Dermis microvascular lymphatic vessel endothelial cell (primary cell): ENCODE results near the gene YEATS2. TPM values are rescaled to one million over a fixed set of nuclear protein-coding genes. Genes with fewer than 3 reads are reported as not detected.
"Not testable (repeated sequence)": the region's sequence is repeated elsewhere in the genome, so short reads cannot be mapped to it uniquely, and the experiment has no call there.

Experiments
- DNase-seq, 2 donors: peaks; one replicate each; pipeline versions ENCODE4 v3.0.0 to v3.0.0-alpha.2; 2010; ENCODE audit warnings: low read depth in 2 of 2
- total RNA-seq: library from RNA; depleted of rRNA; stranded (reverse); fragments of >200 nt; gene quantifications from 2 replicates; pipeline ENCODE4 v1.2.1, GENCODE V29; 2014

Gene YEATS2
- total RNA-seq = 27.6 and 31.2 TPM in 2 replicates

GRCh38 chr3:183697610-183698317 is at the start of gene YEATS2:
TSS of gene YEATS2 (plus strand) at chr3:183697797. CDS start at chr3:183715163, 17,366 bp downstream.
- peak in 1 of 2 donors; percentile 70 for DNase-seq

DNA sequence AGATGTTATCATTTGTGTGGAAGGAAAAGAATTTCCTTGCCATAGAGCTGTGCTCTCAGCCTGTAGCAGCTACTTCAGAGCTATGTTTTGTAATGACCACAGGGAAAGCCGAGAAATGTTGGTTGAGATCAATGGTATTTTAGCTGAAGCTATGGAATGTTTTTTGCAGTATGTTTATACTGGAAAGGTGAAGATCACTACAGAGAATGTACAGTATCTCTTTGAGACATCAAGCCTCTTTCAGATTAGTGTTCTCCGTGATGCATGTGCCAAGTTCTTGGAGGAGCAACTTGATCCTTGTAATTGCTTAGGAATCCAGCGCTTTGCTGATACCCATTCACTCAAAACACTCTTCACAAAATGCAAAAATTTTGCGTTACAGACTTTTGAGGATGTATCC is 47.0 kb upstream of the YEATS2 start:
- DNase-seq = no peak

GRCh38 chr3:183653209-183654064 is 44.2 kb upstream of the YEATS2 start:
- DNase-seq = peak in 1 of 2 donors; percentile 19

DNA sequence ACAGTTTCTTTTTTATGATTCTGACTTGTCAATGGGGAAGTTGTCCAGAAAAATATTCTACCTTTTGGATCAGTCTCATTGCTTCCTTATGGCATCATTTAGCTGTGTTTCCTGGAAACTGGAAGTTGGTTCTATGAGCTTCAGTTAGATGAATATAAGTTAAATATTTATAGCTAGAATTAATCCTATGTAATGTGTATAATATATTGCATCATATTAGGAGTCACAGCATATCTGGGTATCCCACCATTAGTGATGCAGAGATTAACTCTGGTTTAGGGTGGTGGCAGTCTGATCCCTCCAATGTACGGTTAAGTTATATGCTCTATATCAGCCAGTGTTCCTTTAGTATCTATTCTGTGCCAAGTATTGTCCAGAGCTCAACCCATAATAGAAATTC is 42.9 kb upstream of the YEATS2 start:
- no peak for DNase-seq

DNA sequence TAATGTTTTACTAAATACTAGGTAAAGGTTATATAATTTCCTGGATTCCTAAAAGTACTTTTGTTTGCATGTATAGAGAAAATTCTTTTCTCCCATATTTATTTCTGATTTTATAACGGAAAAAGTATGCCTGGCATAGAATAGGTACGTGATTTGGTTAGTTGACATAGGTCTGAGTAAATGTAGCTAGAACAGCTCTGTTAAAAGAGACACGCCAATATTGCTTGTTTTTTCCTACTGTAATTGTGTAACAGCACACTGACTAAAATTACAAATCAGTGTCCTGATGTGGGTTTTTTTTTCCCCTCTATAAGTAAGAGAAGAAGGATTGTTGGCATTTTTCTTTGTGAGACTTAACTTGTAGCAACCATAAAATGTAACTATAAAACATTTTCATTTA is 35.5 kb upstream of the YEATS2 start:
- no peak for DNase-seq

GRCh38 chr3:183664913-183665381 is 32.6 kb upstream of the YEATS2 start:
- DNase-seq = peak in 1 of 2 donors; percentile 58

DNA sequence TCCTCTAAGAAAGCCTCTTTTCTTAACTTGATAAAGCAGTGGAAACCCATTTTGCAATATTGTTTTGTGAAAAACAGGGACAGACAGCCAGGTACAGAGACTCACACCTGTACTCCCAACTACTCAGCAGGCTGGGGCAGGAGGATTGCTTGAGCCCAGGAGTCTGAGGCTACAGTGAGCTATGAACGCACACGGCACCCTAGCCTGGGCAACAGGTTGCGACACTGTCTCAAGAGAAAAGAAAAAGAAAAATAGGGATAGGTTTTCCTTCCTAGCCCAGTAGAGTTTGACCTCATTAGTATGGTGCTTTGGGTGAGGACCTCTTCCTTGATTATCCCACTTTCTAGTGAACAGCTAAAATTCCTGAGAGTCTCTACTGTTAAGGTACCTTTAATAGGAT is 17.5 kb upstream of the YEATS2 start:
- DNase-seq = no peak

DNA sequence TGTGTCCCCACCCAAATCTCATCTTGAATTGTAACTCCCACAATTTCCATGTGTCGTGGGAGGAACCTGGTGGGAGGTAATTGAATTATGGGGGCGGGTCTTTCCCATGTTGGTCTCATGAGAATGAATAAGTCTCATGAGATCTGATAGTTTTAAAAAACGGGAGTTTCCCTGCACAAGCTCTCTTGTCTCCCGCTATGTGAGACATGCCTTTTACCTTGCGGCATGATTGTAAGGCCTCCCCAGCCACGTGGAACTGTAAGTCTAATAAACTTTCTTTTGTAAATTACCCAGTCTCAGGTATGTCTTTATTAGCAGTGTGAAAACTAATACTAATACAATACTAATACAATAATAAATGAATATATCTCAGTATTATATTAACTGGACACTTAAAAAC is 9.9 kb upstream of the YEATS2 start:
- DNase-seq = no peak

DNA sequence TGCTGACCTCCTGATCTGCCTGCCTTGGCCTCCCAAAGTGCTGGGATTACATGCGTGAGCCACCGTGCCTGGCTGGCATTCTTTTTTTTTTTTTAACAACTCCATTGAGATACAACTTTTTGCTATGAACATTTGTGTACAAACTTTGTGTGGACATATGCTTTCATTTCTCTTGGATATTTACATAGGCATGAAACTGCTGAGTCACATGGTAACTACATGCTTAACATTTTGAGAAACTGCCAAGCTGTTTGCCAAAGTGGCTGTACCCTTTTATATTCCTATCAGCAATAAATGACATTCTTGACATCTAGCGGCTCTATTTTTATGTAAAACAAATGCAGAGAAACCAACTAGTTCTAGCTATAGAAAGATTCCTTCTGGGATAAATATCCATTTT is 8.7 kb upstream of the YEATS2 start:
- DNase-seq = no peak

DNA sequence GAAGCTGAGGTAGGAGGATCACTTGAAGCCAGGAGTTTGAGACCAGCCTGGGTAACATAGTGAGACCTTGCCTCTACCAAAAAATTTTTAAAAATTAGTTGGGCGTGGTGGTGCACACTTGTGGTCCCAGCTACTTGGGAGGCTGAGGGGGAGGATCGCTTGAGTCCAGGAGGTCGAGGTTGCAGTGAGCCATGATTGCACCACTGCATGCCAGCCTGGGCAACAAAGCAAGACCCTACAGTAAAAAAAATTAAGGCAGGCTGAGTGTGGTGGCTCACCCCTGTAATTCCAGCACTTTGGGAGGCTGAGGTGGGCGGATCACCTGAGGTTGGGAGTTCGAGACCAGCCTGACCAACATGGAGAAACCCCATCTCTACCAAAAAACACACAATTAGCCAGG is 8.0 kb upstream of the YEATS2 start:
- not testable (repeated sequence) for DNase-seq

DNA sequence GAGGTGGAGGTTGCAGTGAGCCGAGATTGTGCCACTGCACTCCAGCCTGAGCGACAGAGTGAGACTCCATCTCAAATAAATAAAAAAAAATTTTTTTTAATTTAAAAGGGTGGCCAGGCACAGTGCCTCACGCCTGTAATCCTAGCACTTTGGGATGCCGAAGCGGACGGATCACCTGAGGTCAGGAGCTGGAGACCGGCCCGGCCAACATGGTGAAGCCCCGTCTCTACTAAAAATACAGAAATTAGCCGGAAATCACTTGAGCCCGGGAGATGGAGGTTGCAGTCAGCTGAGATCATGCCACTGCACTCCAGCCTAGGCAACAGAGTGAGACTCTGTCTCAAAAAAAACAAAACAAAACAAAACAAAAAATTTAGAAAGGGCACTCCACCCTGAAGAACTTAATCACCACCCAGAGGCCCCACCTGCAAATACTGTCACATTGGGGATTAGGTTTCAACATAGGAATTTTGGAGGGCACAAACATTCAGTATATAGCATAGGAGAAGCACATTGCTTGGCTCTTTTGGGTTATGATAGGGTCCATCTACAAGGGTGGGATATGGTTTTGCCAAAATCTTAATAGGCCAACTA is 7.1 kb upstream of the YEATS2 start:
- DNase-seq = no peak

DNA sequence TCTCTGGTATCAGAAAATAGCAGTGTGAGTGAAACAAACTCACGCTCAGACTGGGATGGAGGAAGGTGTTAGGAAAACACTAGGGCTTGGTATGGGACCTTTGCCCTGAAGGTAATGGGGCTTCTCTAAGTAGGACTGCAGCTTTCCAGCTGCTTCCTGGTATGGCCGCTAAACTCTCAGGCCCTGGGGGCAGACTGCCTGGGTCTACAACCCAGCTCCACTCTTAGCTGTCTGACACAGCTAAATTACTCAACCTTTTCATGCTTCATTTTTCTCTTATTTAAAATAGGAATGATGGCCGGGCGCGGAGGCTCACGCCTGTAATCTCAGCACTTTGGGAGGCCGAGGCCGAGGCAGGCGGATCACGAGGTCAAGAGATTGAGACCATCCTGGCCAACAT is 5.2 kb upstream of the YEATS2 start:
- peak in 1 of 2 donors; percentile 14 for DNase-seq

GRCh38 chr3:183695569-183696364 is 1.8 kb upstream of the YEATS2 start:
- DNase-seq = no peak

DNA sequence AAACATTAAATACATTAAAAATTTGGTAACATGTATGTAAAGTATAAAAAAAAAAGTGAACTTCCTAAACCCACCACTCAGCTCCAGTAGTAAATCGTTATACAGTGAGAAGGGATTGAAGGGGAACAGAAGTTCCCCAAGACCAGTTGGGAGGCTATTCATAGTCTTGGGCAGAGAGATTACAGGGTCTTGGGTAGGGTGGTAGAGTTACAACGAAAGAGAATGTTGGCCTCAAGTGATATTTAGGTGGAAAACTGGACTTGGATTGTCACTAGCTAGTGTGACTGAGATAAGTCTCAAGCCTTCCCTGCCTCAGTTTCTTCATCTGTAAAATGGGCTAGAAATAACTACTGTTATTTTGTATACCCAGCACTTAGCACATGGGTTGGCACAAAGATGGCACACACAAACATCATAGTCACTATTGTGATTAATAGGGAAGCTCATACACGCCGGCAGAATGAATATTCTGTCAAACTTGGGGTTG is 431 bp upstream of the YEATS2 start:
- DNase-seq = no peak

GRCh38 chr3:183698318-183698751 is 738 bp downstream of the YEATS2 start:
- DNase-seq = peak in 1 of 2 donors; percentile 22

- peak in 1 of 2 donors; percentile 50 for DNase-seq
These were observed 1.2 kb downstream of the YEATS2 start for GRCh38 chr3:183698756-183699155.

DNA sequence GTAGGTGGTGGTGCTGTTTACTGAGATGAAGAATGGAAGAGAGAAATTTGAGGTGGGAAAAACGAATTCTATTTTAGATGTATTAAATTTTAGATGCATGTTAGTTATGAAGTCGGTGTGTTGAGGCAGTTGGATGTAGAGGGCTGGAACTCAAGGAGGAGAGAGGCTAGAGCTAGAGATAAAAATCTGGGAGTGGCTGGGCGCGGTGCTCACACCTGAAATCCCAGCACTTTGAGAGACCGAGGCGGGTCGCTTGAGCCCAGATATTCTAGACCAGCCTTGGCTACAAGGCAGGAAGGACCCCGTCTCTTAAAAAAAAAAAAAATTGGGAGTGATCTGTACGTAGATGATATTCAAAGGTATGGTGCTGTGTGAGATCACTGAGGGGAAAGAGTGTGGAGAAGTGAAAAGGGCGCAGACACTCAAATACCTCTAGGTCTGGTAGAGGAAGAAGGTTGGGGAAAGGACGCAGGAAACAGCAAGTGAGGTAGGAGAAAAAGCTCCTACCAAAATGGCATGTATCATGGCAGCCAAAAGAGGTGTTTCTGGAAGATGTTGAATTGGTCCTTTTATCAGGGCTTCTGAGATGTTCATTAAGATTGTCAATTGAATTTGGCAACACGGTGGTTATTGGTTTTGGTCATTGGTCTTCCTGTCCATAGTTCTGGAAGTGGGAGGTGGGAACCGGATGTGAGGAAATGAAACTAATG is 1.8 kb downstream of the YEATS2 start:
- DNase-seq = no peak

DNA sequence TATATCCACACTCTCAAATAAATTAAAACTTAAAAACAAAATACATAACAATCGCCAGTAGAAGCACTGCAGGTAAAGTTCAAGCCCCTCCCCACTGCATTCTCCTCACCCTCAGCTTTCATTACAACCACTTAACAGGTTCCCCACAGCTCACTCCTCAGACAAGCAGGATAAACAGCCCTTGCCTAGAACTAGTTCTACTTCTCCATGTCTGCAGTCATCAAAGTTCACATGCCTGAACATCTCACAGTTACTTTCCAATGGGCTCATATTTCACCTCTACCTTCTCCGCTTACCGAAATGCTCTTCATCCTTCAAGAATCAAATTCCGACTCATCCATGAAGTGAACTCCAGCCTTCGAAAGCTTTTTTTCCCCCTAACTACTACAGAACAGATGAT is 4.1 kb downstream of the YEATS2 start:
- DNase-seq = no peak

DNA sequence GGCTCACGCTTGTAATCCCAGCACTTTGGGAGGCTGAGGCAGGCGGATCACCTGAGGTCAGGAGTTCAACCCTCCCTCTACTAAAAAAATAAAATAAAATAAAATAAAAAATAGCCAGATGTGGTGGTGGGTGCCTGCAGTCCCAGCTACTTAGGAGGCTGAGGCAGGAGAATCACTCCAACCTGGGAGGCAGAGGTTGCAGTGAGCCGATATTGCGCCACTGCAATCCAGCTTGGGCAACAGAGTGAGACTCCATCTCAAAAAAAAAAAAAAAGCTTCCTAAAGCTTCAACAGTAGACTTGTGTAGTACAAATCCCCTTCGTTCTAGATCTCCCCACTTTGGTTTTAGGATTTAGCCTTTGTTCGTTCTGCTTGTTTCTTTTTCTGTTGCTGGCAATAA is 6.3 kb downstream of the YEATS2 start:
- DNase-seq = not testable (repeated sequence)

- no peak for DNase-seq
These were observed 12.6 kb downstream of the YEATS2 start for GRCh38 chr3:183710231-183710630.

DNA sequence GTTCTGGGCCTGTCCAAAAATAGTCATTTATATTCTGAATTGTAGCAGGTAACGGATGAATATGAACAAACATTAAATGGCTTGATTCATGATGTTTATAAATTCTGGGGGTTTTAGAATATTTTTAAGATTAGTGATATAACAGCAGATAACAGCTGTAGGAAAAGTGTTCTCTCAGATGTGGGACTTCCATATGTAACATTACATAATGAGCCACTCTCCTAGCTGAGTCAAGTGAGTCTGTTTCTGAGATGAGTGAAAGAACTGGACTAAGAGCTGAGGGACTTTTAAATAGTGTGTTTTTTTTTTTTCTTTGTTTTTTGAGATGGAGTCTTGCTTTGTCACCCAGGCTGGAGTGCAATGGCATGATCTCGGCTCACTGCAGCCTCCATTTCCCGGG is 13.9 kb downstream of the YEATS2 start:
- DNase-seq = no peak
